ENCODE results near the gene DGKD.

DNA sequence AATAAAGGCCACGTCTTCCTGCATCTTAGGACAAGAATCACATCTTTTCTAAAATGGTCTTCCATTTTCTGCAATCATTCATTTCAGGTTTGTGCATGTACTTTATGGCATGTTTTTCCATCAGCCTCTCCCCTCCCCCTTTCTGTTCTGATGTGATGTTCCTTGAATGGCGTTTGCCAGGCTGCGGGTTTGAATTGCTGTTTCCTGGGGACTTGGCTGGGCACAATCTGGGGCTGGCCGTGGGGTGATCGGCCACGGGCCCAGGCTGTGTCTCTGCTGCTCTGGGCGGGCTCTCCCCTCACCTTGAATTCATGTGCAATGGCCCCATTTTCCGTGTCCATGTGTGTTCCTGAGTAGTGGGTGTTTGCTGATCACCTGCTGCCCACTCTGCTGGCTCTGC, 15.2 kb downstream of the DGKD start:
- TF ChIP-seq, protein P1, sequence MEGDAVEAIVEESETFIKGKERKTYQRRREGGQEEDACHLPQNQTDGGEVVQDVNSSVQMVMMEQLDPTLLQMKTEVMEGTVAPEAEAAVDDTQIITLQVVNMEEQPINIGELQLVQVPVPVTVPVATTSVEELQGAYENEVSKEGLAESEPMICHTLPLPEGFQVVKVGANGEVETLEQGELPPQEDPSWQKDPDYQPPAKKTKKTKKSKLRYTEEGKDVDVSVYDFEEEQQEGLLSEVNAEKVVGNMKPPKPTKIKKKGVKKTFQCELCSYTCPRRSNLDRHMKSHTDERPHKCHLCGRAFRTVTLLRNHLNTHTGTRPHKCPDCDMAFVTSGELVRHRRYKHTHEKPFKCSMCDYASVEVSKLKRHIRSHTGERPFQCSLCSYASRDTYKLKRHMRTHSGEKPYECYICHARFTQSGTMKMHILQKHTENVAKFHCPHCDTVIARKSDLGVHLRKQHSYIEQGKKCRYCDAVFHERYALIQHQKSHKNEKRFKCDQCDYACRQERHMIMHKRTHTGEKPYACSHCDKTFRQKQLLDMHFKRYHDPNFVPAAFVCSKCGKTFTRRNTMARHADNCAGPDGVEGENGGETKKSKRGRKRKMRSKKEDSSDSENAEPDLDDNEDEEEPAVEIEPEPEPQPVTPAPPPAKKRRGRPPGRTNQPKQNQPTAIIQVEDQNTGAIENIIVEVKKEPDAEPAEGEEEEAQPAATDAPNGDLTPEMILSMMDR (IDR thresholded peaks at IDR 0.05; ENCODE audit: insufficient read depth, low read length), result no peak
- TF ChIP-seq POLR2AphosphoS5 (IDR thresholded peaks at IDR 0.05; ENCODE audit: low read depth), result no peak
